ENCODE data around the gene UNC5C.

DNA sequence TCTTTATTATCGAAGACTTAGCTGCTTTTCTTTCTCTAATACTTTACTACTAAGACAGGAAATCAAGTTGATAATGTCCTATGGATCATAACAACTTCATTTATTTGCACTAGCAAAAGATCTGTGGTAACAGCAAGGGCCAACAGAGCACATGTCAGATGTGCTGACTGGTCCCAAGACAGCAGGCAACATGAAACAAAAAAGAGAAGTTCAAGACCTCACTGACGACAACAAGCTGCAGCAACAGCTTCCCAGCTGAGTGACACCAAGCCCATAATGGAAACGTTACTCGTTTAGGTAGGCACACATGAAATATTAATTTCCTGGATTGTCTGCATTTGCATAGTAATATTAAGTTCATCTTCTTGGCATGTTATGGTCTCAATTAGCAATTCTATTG lies 126.9 kb downstream of the UNC5C start:
- TF ChIP-seq JUND (IDR thresholded peaks at IDR 0.05) (no peak), EP300 (IDR thresholded peaks at IDR 0.05; ENCODE audit: borderline replicate concordance in 1 of 2, low read depth in 1 of 2, low read length in 1 of 2) (no peak), POLR2AphosphoS5 (IDR thresholded peaks at IDR 0.05; ENCODE audit: low read depth, low read length) (no peak), SIN3A (IDR thresholded peaks at IDR 0.05; ENCODE audit: borderline replicate concordance, low read depth, low read length) (no peak), RAD21 (IDR thresholded peaks at IDR 0.05; ENCODE audit: low read length) (no peak)
- TF ChIP-seq, protein P1, sequence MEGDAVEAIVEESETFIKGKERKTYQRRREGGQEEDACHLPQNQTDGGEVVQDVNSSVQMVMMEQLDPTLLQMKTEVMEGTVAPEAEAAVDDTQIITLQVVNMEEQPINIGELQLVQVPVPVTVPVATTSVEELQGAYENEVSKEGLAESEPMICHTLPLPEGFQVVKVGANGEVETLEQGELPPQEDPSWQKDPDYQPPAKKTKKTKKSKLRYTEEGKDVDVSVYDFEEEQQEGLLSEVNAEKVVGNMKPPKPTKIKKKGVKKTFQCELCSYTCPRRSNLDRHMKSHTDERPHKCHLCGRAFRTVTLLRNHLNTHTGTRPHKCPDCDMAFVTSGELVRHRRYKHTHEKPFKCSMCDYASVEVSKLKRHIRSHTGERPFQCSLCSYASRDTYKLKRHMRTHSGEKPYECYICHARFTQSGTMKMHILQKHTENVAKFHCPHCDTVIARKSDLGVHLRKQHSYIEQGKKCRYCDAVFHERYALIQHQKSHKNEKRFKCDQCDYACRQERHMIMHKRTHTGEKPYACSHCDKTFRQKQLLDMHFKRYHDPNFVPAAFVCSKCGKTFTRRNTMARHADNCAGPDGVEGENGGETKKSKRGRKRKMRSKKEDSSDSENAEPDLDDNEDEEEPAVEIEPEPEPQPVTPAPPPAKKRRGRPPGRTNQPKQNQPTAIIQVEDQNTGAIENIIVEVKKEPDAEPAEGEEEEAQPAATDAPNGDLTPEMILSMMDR (IDR thresholded peaks at IDR 0.05) = no peak
- TF ChIP-seq, protein P2, sequence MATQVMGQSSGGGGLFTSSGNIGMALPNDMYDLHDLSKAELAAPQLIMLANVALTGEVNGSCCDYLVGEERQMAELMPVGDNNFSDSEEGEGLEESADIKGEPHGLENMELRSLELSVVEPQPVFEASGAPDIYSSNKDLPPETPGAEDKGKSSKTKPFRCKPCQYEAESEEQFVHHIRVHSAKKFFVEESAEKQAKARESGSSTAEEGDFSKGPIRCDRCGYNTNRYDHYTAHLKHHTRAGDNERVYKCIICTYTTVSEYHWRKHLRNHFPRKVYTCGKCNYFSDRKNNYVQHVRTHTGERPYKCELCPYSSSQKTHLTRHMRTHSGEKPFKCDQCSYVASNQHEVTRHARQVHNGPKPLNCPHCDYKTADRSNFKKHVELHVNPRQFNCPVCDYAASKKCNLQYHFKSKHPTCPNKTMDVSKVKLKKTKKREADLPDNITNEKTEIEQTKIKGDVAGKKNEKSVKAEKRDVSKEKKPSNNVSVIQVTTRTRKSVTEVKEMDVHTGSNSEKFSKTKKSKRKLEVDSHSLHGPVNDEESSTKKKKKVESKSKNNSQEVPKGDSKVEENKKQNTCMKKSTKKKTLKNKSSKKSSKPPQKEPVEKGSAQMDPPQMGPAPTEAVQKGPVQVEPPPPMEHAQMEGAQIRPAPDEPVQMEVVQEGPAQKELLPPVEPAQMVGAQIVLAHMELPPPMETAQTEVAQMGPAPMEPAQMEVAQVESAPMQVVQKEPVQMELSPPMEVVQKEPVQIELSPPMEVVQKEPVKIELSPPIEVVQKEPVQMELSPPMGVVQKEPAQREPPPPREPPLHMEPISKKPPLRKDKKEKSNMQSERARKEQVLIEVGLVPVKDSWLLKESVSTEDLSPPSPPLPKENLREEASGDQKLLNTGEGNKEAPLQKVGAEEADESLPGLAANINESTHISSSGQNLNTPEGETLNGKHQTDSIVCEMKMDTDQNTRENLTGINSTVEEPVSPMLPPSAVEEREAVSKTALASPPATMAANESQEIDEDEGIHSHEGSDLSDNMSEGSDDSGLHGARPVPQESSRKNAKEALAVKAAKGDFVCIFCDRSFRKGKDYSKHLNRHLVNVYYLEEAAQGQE (IDR thresholded peaks at IDR 0.05; ENCODE audit: low read depth, low read length) = no peak
- TF ChIP-seq, protein P3, sequence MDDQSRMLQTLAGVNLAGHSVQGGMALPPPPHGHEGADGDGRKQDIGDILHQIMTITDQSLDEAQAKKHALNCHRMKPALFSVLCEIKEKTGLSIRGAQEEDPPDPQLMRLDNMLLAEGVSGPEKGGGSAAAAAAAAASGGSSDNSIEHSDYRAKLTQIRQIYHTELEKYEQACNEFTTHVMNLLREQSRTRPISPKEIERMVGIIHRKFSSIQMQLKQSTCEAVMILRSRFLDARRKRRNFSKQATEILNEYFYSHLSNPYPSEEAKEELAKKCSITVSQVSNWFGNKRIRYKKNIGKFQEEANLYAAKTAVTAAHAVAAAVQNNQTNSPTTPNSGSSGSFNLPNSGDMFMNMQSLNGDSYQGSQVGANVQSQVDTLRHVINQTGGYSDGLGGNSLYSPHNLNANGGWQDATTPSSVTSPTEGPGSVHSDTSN (IDR thresholded peaks at IDR 0.05) = no peak
